Stimulated activated CD4-positive, alpha-beta T cell treated with anti-CD3 and anti-CD28 coated beads, Interleukin-1b, Interleukin-23, amount 100 ng/mL, for 4 hours (primary cell): ENCODE data around the gene CHIA.
"Not testable (repeated sequence)": the region's sequence is repeated elsewhere in the genome, so short reads cannot be mapped to it uniquely, and the experiment has no call there.

Experiments
- DNase-seq, 2 donors: peaks; one replicate each; pipeline ENCODE4 v3.0.0-alpha.2; 2020; ENCODE audit warnings: low read depth in 2 of 2

CHIA gene

DNA sequence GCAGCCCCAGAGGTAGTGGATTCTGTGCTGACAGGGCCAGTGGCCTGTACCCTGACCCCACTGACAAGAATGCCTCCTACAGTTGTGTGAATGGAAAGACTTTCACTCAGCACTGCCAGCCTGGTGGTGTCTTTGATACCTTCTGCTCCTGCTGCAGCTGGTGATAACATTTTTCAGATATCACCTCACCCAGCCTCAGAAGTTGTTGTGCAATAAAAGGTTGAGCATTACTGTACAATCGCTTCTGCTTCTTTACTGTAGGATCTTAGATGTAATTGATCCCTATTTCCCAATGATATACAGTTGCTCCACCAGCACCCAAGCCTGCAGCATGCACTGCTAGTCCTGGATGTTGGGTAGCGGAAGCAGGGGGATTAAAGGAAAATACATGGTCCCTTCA lies 4.8 kb upstream of the CHIA start:
- DNase-seq = no peak

- DNase-seq = no peak
These were observed 3.7 kb upstream of the CHIA start for GRCh38 chr1:111286912-111287311.

DNA sequence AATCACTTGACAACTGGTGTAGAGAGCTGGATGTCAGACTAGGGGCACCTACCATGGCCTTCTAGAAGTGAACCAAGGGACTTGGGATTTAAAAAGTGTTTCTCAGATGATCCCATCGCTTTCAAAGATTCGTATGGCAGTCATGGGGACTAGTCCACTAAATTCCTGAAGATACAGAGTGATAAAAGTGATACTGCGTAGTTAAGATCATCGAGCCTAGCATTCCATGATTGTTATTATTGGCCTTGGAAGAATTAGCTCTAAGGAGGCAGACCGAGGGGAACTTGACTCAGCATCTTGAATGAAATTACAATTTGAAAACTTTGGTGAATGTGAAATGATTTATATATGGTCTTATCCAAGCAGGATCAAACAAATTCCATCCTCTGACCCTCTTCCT lies 1.3 kb upstream of the CHIA start:
- no peak for DNase-seq

- no peak for DNase-seq
These were observed 547 bp upstream of the CHIA start for GRCh38 chr1:111290104-111290503.

GRCh38 chr1:111294390-111294789 lies 3.7 kb downstream of the CHIA start:
- no peak for DNase-seq

DNA sequence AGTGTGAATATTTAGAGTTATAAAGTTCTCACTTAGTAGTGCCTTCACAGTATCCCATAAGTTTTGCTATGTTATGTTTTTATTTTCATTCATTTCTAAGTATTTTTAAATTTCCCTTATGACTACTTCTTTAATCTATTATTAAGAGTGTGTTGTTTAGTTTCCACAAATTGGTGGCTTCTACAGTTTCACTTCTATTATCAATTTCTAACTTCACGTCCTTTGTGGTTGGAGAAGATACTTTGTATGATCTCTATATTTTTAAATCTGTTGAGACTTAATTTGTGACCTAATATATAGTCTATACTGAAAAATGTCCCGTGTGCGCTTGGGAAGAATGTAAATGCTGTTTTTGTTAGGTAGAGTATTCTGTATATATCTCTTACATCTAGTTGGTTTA lies 11.7 kb downstream of the CHIA start:
- no peak for DNase-seq

GRCh38 chr1:111309690-111310089 lies 19.0 kb downstream of the CHIA start:
- no peak for DNase-seq

DNA sequence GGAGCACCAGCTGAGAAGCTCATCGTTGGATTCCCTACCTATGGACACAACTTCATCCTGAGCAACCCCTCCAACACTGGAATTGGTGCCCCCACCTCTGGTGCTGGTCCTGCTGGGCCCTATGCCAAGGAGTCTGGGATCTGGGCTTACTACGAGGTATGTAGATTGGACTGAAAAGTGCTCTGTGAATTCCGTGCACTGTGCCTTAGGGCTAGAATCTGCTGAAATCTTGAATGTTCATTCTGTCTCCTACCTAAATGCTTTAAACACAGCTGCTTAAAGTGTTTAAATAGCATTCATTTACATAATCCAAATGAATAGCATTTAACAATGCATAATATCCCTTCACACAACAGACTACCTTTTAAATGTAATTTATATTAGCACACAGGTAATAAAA lies 27.9 kb downstream of the CHIA start:
- no peak for DNase-seq

- DNase-seq = no peak
These were observed 29.6 kb downstream of the CHIA start for GRCh38 chr1:111320066-111320879.

DNA sequence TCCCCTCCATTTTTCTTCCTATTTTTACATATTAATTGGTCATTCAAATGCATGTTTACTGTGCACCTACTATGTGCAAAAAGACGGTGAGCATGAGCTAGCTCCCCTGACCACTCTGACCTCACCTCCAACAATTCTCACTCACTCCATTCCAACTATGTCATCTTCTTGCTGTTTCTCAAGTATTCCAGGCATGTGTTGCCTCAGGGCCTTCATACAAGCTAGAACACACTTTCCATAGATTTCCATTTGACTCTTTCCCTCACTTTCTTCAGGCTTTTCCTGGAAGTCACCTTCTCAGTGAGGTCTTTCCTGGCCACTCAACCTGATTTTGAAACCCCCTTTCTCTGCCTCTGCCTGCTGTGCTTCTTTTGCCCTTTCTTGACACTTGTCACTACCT lies 32.6 kb downstream of the CHIA start:
- DNase-seq = no peak

DNA sequence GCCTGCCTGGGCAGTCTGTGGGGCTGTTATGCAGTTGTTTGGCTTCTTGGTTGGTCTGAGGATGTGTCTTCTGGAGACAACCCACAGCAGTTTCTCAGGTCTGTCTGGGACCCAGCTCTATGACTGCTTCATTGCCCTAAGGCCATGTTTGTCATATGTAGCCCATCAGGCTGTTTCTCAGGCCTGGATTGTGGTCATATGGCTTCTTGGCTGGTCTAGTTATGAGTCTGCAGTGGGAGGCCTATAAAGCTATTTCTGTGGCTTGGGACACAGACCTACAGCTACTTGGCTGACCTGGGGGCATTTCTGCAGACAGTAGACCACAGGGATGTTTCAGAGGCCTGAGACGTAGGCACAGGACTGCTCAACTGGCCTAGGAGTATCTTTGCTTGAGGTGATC lies 41.5 kb downstream of the CHIA start:
- no peak for DNase-seq

DNA sequence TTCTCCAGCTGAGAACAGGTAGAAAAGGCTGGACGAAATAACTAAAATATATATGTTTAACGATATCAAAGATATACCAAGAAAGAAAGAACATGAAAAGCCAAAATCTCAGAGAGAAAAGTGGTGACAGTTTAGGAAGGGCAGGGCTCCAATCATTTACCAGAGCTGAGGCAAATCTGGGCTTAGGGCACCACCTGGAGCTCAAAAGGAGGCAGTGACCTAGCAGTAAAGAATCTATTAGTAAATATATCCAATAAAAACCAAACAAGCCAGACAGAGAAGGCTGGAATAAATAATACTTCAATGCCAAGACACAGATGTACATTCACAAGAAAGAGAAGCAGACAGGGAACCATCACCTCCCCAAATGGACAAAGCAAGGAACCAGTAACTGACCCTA lies 43.5 kb downstream of the CHIA start:
- DNase-seq = peak; percentile 17 to 40

GRCh38 chr1:111335214-111335877 lies 44.7 kb downstream of the CHIA start:
- DNase-seq = not testable (repeated sequence)

DNA sequence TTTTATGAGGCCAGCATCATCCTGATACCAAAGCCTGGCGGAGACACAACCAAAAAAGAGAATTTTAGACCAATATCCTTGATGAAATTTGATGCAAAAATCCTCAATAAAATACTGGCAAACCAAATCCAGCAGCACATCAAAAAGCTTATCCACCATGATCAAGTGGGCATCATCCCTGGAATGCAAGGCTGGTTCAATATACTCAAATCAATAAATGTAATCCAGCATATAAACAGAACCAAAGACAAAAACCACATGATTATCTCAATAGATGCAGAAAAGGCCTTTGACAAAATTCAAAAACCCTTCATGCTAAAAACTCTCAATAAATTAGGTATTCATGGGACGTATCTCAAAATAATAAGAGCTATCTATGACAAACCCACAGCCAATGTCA lies 48.2 kb downstream of the CHIA start:
- DNase-seq = not testable (repeated sequence)

- DNase-seq = peak; percentile 65 to 66
These were observed 55.6 kb downstream of the CHIA start for GRCh38 chr1:111346089-111346885.

DNA sequence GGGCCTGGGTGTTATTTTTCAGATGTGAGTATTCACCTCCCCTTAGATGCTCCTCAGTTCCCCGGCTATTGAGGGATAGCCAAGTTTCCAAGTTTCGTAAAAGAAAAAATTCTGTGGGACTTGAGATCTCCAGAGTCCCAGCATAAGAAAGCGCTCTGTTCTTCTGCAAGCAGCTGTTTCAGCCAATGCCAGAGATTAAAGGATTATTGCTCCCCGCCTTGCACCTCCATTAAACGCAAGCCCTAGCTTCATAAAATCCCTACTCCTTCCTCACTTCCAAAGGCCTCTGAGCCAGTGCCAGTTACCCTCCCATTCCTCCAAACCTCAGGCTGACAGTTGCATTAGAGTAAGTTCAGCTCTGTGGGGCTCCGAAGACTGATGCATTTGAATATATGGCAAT lies 56.4 kb downstream of the CHIA start:
- DNase-seq = no peak

- no peak for DNase-seq
These were observed 61.0 kb downstream of the CHIA start for GRCh38 chr1:111351700-111352099.

DNA sequence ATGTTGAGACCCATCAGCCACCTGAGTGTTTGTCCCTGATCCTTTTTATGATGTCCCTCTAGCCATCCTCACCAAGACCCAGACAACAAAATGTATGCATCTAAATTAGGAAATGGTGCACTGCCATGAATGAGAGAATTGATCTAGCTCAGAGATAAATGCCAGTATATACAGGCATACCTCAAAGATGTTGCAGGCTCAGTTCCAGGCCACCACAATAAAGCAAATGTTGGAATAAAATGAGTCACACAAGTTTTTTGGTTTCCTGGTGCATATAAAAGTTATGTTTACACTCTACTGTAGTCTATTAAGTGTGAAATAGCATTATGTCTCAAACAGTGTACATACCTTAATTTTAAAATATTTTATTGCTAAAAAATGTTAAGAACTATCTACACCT lies 63.9 kb downstream of the CHIA start:
- DNase-seq = no peak

- DNase-seq = no peak
These were observed 68.3 kb downstream of the CHIA start for GRCh38 chr1:111358964-111359363.

GRCh38 chr1:111359376-111359775 lies 68.7 kb downstream of the CHIA start:
- no peak for DNase-seq

GRCh38 chr1:111360257-111360656 lies 69.6 kb downstream of the CHIA start:
- not testable (repeated sequence) for DNase-seq

DNA sequence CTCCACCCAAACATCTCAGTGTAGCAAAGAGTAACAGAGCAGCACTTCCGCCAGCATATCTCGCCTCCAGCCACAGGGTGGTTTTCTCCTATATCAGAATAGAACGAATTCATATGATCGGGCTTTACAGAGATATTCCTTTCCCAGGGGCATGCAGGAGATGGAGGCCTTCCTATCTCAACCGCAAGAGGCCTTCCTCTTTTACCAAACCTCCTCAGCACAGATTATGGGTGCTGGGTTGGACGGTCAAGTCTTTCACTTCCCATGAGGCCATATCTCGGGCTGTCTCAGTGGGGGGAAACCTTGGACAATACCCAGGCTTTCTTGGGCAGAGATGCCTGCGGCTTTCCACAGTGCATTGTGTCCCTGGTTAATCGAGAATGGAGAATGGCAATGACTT lies 71.1 kb downstream of the CHIA start:
- DNase-seq = no peak

DNA sequence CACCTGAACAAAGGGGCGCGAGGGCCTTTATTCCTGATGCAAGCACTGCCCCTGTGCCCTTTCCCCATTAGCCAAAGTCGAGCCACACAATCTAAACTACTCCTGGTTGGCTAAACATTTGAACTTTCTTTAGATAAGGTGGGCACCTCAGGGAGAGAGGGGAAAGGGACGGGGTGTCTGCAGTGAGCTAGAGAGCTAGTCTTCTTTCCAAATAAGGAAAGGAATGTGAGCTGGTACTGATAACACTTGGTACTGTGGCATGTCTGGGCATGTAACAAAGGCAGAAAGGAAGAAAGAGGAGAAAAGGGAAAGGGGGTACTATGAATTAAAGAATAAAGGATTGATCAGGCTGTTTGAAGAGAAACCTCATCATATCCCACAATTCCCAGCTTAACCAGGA lies 74.0 kb downstream of the CHIA start:
- DNase-seq = no peak
